Suprapubic skin (tissue), 4 donors: ENCODE data around the gene FKBP10. TPM values are rescaled to one million over a fixed set of nuclear protein-coding genes. Genes with fewer than 3 reads are reported as not detected.

Experiments
- DNase-seq, 2 donors: peaks; one replicate each; pipeline ENCODE4 v3.0.0-alpha.2; 2019; ENCODE audit warnings: low spot score in 2 of 2
- H3K27ac ChIP-seq: fragments of 200-600 bp; sonication (generic); one replicate; pipeline ENCODE4 v1.5.1; 2019
- H3K27me3 ChIP-seq: fragments of 200-600 bp; sonication (generic); one replicate; pipeline ENCODE4 v1.5.1; 2019
- H3K36me3 ChIP-seq: fragments of 200-600 bp; sonication (generic); one replicate; pipeline ENCODE4 v1.5.1; 2019
- H3K4me1 ChIP-seq: fragments of 200-600 bp; sonication (generic); one replicate; pipeline ENCODE4 v1.5.1; 2019
- H3K4me3 ChIP-seq: fragments of 200-600 bp; sonication (generic); one replicate; pipeline ENCODE4 v1.5.1; 2019; ENCODE audit warnings: mild to moderate bottlenecking
- H3K9me3 ChIP-seq: fragments of 200-600 bp; sonication (generic); one replicate; pipeline ENCODE4 v1.5.1; 2019
- CTCF ChIP-seq, 2 donors: fragments of 200-600 bp in 1 of 2; fragments of 450-650 bp in 1 of 2; sonication (generic) in 1 of 2; IDR thresholded peaks; one replicate each; pipeline ENCODE4 v1.5.1; 2016 to 2019; ENCODE audit warnings: antibody characterized with exemption in 2 of 2, mild to moderate bottlenecking in 1 of 2, moderate library complexity in 1 of 2
- EP300 ChIP-seq: sonication (generic); formaldehyde crosslinking; IDR thresholded peaks from one replicate; pipeline ENCODE4 v1.6.1; 2017; ENCODE audit warnings: antibody characterized with exemption
- POLR2A ChIP-seq, 2 donors: fragments of 450-650 bp; IDR thresholded peaks; one replicate each; pipeline ENCODE4 v1.6.1; 2017; ENCODE audit warnings: antibody characterized with exemption in 2 of 2, mild to moderate bottlenecking in 2 of 2, moderate library complexity in 2 of 2
- POLR2AphosphoS5 ChIP-seq, 3 donors: sonication (generic); formaldehyde crosslinking; IDR thresholded peaks; one replicate each; pipeline ENCODE4 v1.6.1; 2017; ENCODE audit warnings: antibody characterized with exemption in 3 of 3
- WGBS: methylation state at CpG from one replicate; pipeline ENCODE4 v1.1.5; 2018; 5-methylcytosine and 5-hydroxymethylcytosine counted together
- total RNA-seq, 4 donors: library from RNA; depleted of rRNA; stranded (reverse); fragments of >200 nt; gene quantifications; one replicate each; pipeline ENCODE4 v1.1.0, GENCODE V29; 2016

The FKBP10 gene
- total RNA-seq, 4 donors from 2014 or later = 11.7 to 14.8 (median 12.4) TPM

GRCh38 chr17:41768682-41769288 lies 44.0 kb upstream of the FKBP10 start:
- TF ChIP-seq POLR2A (IDR thresholded peaks at IDR 0.05) (no peak), EP300 (no peak), POLR2AphosphoS5 (IDR thresholded peaks at IDR 0.05) (no peak), CTCF (IDR thresholded peaks at IDR 0.05) (no peak)
- Histone ChIP-seq H3K27me3 (no peaks in the 10 kb centered on the region), H3K27ac (no peak overlapping the region), H3K36me3 (peaks cover 85% of the 10 kb centered on the region), H3K4me3 (no peak overlapping the region), H3K9me3 (no peaks in the 10 kb centered on the region), H3K4me1 (peaks cover 37% of the 10 kb centered on the region)
- WGBS = 85% methylated on average over 10 of the region's 23 CpGs
- DNase-seq = no peak

DNA sequence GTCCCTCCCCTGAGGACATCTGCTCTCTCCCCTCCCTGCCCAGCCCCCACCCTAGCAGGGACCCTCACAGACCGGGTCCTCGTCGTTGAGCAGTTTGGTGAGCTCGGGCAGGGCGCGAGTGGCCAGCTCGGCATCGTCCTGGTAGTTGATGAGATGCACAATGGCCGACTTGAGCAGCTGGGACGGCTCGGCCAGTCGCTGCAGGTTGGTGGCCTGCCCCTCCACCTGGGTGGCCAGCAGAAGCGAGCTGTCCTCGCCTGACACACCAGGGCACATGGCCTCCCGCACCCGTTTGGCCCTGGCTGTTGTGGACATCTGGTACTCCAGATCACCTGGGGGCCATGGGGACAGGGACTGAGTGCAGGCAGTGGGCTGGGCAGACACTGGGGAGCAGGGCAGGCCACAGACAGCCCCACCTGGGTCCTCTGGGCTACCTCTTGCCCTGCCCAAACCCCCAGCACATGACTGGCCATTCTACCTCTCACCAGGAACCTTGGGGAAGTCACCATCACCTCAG lies 43.4 kb upstream of the FKBP10 start:
- no CpG with 5 or more reads among the region's 16 CpGs for WGBS
- no peak for DNase-seq
- Histone ChIP-seq H3K4me1 (peaks cover 43% of the 10 kb centered on the region), H3K27me3 (no peaks in the 10 kb centered on the region), H3K36me3 (peaks cover 79% of the 10 kb centered on the region), H3K9me3 (no peaks in the 10 kb centered on the region), H3K27ac (no peak overlapping the region), H3K4me3 (no peak overlapping the region)
- no peak for TF ChIP-seq EP300
- TF ChIP-seq POLR2AphosphoS5 (IDR thresholded peaks at IDR 0.05) = no peak
- no peak for TF ChIP-seq POLR2A (IDR thresholded peaks at IDR 0.05)
- no peak for TF ChIP-seq CTCF (IDR thresholded peaks at IDR 0.05)

- no peak overlapping the region for H3K4me3 ChIP-seq
- H3K36me3 ChIP-seq = peaks cover 79% of the 10 kb centered on the region
- no peaks in the 10 kb centered on the region for H3K27me3 ChIP-seq
- TF ChIP-seq POLR2AphosphoS5 (IDR thresholded peaks at IDR 0.05) = no peak
- no peak for TF ChIP-seq EP300
- TF ChIP-seq CTCF (IDR thresholded peaks at IDR 0.05) = no peak
- no peak for TF ChIP-seq POLR2A (IDR thresholded peaks at IDR 0.05)
- DNase-seq = no peak
- H3K4me1 ChIP-seq = peaks cover 49% of the 10 kb centered on the region
- 42% methylated on average over 3 of the region's 3 CpGs for WGBS
- H3K27ac ChIP-seq = no peak overlapping the region
- H3K9me3 ChIP-seq = no peaks in the 10 kb centered on the region
Measured at GRCh38 chr17:41769985-41770384, 42.8 kb upstream of the FKBP10 start.

- Histone ChIP-seq H3K27ac (peak overlapping the region; percentile 83), H3K27me3 (no peaks in the 10 kb centered on the region), H3K9me3 (no peaks in the 10 kb centered on the region), H3K36me3 (peaks cover 72% of the 10 kb centered on the region), H3K4me1 (peaks cover 65% of the 10 kb centered on the region), H3K4me3 (peak overlapping the region; percentile 17)
- peak in 1 of 2 donors; percentile 59 for DNase-seq
- TF ChIP-seq POLR2A (IDR thresholded peaks at IDR 0.05) = no peak
- 63% methylated on average over 14 of the region's 17 CpGs for WGBS
Measured at GRCh38 chr17:41771389-41772206, 41.2 kb upstream of the FKBP10 start.

- Histone ChIP-seq H3K4me3 (peak overlapping the region; percentile 17), H3K4me1 (peaks cover 71% of the 10 kb centered on the region)
Measured at GRCh38 chr17:41772218-41772585, 40.6 kb upstream of the FKBP10 start.

More at GRCh38 chr17:41772218-41772585, 40.6 kb upstream of the FKBP10 start:
- TF ChIP-seq POLR2AphosphoS5 (IDR thresholded peaks at IDR 0.05) (no peak), EP300 (no peak), CTCF (IDR thresholded peaks at IDR 0.05) (no peak), POLR2A (IDR thresholded peaks at IDR 0.05) (no peak)
- WGBS = 31% methylated on average over 3 of the region's 4 CpGs
- Histone ChIP-seq H3K27ac (peak overlapping the region; percentile 83), H3K27me3 (no peaks in the 10 kb centered on the region), H3K36me3 (peaks cover 69% of the 10 kb centered on the region), H3K9me3 (no peaks in the 10 kb centered on the region)
- DNase-seq = peak in 1 of 2 donors; percentile 79
